Type B pancreatic cell (in vitro differentiated cells): ENCODE data around the gene MRNIP. TPM values are rescaled to one million over a fixed set of nuclear protein-coding genes. Genes with fewer than 3 reads are reported as not detected.
A peak's percentile ranks its signal among the peaks of the same experiment; 100 is the strongest.
"Not testable (repeated sequence)": the region's sequence is repeated elsewhere in the genome, so short reads cannot be mapped to it uniquely, and the experiment has no call there.

ENCODE experiments used
- DNase-seq: peaks from one replicate; pipeline ENCODE4 v3.0.0; 2021; ENCODE audit warnings: mixed read lengths; ENCODE audit not compliant: unreplicated experiment; ENCODE audit errors: extremely low spot score
- H3K27ac Mint-ChIP-seq: 2 replicates; pipeline ENCODE4 v1.8.0; 2021; ENCODE audit warnings: mild to moderate bottlenecking, mixed read lengths
- H3K27me3 Mint-ChIP-seq: 2 replicates; pipeline ENCODE4 v1.8.0; 2021; ENCODE audit warnings: mixed read lengths
- H3K36me3 Mint-ChIP-seq: 2 replicates; pipeline ENCODE4 v1.8.0; 2021; ENCODE audit warnings: mixed read lengths
- H3K4me1 Mint-ChIP-seq: one replicate; pipeline ENCODE4 v1.8.0; 2021; ENCODE audit warnings: mixed read lengths; ENCODE audit not compliant: unreplicated experiment
- H3K4me3 Mint-ChIP-seq: 2 replicates; pipeline ENCODE4 v1.8.0; 2021; ENCODE audit warnings: mild to moderate bottlenecking, mixed read lengths
- H3K9me3 Mint-ChIP-seq: 2 replicates; pipeline ENCODE4 v1.8.0; 2021; ENCODE audit warnings: mixed read lengths
- CTCF ChIP-seq: fragments of 200-600 bp; sonication (generic); conservative IDR thresholded peaks from 2 replicates; pipeline ENCODE4 v1.5.0; 2021; ENCODE audit warnings: antibody characterized with exemption, mild to moderate bottlenecking
- total RNA-seq: library from RNA; stranded (reverse); gene quantifications from 2 replicates; pipeline ENCODE4 v1.2.1, GENCODE V29; 2021; ENCODE audit warnings: low replicate concordance

MRNIP gene
- total RNA-seq, 1 donor from 2014 or later, result 47.6 TPM

GRCh38 chr5:179839328-179840256, 19.0 kb downstream of the MRNIP start:
- Mint-ChIP-seq H3K27me3 (no peaks in the 10 kb centered on the region), H3K4me1 (peaks cover 4% of the 10 kb centered on the region), H3K4me3 (no peak overlapping the region), H3K27ac (peak overlapping the region; percentile 76), H3K36me3 (peaks cover 34% of the 10 kb centered on the region), H3K9me3 (no peaks in the 10 kb centered on the region)
- DNase-seq, result no peak
- no peak for TF ChIP-seq CTCF

GRCh38 chr5:179837076-179838011, 21.3 kb downstream of the MRNIP start:
- Mint-ChIP-seq H3K4me3 (peak overlapping the region; percentile 34), H3K27me3 (no peaks in the 10 kb centered on the region), H3K27ac (peak overlapping the region; percentile 91), H3K4me1 (peaks cover 4% of the 10 kb centered on the region), H3K9me3 (no peaks in the 10 kb centered on the region), H3K36me3 (peaks cover 37% of the 10 kb centered on the region)
- DNase-seq, result no peak
- TF ChIP-seq CTCF, result no peak

- peak overlapping the region; percentile 91 for H3K27ac Mint-ChIP-seq
- H3K4me3 Mint-ChIP-seq, result peak overlapping the region; percentile 34
- H3K27me3 Mint-ChIP-seq, result no peaks in the 10 kb centered on the region
- peaks cover 35% of the 10 kb centered on the region for H3K36me3 Mint-ChIP-seq
- peaks cover 4% of the 10 kb centered on the region for H3K4me1 Mint-ChIP-seq
- DNase-seq, result no peak
- no peak for TF ChIP-seq CTCF
- H3K9me3 Mint-ChIP-seq, result no peaks in the 10 kb centered on the region
Measured at GRCh38 chr5:179836225-179837019, 22.2 kb downstream of the MRNIP start.

GRCh38 chr5:179834871-179835270, 23.7 kb downstream of the MRNIP start:
- not testable (repeated sequence) for H3K4me3 Mint-ChIP-seq, H3K4me1 Mint-ChIP-seq, H3K27ac Mint-ChIP-seq, H3K9me3 Mint-ChIP-seq, H3K27me3 Mint-ChIP-seq, DNase-seq
- H3K36me3 Mint-ChIP-seq, result peaks cover 39% of the 10 kb centered on the region

GRCh38 chr5:179834120-179834519, 24.5 kb downstream of the MRNIP start:
- H3K4me3 Mint-ChIP-seq, result no peak overlapping the region
- peak overlapping the region; percentile 68 for H3K27ac Mint-ChIP-seq
- no peak for DNase-seq
- peaks cover 4% of the 10 kb centered on the region for H3K4me1 Mint-ChIP-seq
- no peaks in the 10 kb centered on the region for H3K27me3 Mint-ChIP-seq
- no peak for TF ChIP-seq CTCF
- peaks cover 47% of the 10 kb centered on the region for H3K36me3 Mint-ChIP-seq
- no peaks in the 10 kb centered on the region for H3K9me3 Mint-ChIP-seq
